H1 (cell line): Measurements from ENCODE around the gene POLRMT.

Experiments used
- GTF2F1 ChIP-seq: IDR thresholded peaks from 2 replicates; pipeline ENCODE4 v1.6.1; 2012; ENCODE audit warnings: low read depth, low read length, improper control_type of control experiment, borderline replicate concordance
- HDAC6 ChIP-seq: IDR thresholded peaks from one replicate; pipeline ENCODE4 v1.7.1; 2012; ENCODE audit warnings: low read depth, mild to moderate bottlenecking, inconsistent platforms, low read length, moderate library complexity
- KDM1A ChIP-seq: fragments of 200-600, 300-600 bp; sonication (generic); IDR thresholded peaks from 2 replicates; pipeline ENCODE4 v1.7.1; 2016; ENCODE audit warnings: mild to moderate bottlenecking, low read length, borderline replicate concordance
- POLR2A ChIP-seq, 2 experiments: IDR thresholded peaks; 1 replicate in 1 of 2; 2 replicates in 1 of 2; pipeline ENCODE4 v1.6.1; 2011; ENCODE audit warnings: low read depth in 2 of 2, low read length in 2 of 2, mild to moderate bottlenecking in 2 of 2; ENCODE audit errors: control extremely low read depth in 1 of 2
- RBBP5 ChIP-seq: IDR thresholded peaks from 2 replicates; pipeline ENCODE4 v1.7.1; 2012; ENCODE audit warnings: low read depth, mild to moderate bottlenecking, inconsistent platforms, low read length, moderate library complexity, borderline replicate concordance
- ZNF274 ChIP-seq: IDR thresholded peaks from 2 replicates; pipeline ENCODE4 v1.7.0; 2012; ENCODE audit warnings: low read length, borderline replicate concordance; ENCODE audit errors: extremely low read depth
- TF ChIP-seq, protein P1 (sequence below), 3 experiments: IDR thresholded peaks; 1 replicate in 2 of 3; 2 replicates in 1 of 3; pipeline versions ENCODE4 v1.5.1 to v1.6.1; 2011; ENCODE audit warnings: low read length in 3 of 3, mild to moderate bottlenecking in 3 of 3, inconsistent platforms in 2 of 3, low read depth in 1 of 3, moderate library complexity in 1 of 3; ENCODE audit not compliant: insufficient read depth in 1 of 3; ENCODE audit errors: control extremely low read depth in 1 of 3

DNA sequence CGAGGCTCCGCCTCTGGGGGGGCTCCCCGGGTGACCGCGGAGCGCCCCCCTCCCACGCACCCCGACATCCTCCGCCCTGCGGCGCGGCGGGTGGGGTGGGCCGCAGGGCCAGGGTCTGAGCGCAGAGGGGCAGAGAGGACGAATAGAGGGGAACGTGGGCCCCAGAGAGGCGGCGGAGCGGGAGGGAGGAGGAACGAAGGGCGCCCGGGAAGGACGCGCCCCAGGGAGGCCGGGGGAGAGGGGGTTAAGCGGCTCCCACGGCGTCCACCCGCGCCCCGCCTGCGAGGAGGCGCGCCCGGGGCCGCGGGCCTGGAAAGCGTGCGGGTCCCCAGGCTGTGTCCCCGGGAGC is 42.6 kb downstream of the POLRMT start:
- TF ChIP-seq RBBP5 (no peak), POLR2A (IDR thresholded peaks at IDR 0.05; ENCODE audit: control extremely low read depth in 1 of 2, low read depth in 2 of 2, low read length in 2 of 2) (no peak), HDAC6 (no peak), KDM1A (no peak), ZNF274 (no peak), GTF2F1 (no peak)
- TF ChIP-seq, protein P1, sequence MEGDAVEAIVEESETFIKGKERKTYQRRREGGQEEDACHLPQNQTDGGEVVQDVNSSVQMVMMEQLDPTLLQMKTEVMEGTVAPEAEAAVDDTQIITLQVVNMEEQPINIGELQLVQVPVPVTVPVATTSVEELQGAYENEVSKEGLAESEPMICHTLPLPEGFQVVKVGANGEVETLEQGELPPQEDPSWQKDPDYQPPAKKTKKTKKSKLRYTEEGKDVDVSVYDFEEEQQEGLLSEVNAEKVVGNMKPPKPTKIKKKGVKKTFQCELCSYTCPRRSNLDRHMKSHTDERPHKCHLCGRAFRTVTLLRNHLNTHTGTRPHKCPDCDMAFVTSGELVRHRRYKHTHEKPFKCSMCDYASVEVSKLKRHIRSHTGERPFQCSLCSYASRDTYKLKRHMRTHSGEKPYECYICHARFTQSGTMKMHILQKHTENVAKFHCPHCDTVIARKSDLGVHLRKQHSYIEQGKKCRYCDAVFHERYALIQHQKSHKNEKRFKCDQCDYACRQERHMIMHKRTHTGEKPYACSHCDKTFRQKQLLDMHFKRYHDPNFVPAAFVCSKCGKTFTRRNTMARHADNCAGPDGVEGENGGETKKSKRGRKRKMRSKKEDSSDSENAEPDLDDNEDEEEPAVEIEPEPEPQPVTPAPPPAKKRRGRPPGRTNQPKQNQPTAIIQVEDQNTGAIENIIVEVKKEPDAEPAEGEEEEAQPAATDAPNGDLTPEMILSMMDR (IDR thresholded peaks at IDR 0.05; ENCODE audit: control extremely low read depth in 1 of 3, insufficient read depth in 1 of 3, low read depth in 1 of 3, low read length in 3 of 3) = no peak
